Measurements from ENCODE around the gene SKAP2. TPM values are rescaled to one million over a fixed set of nuclear protein-coding genes. Genes with fewer than 3 reads are reported as not detected.

The SKAP2 gene
- total and polyA plus RNA-seq, 2 of the 4 experiments (the other 2 are of a cell fraction), result 5.7 to 7.4 TPM

- intact Hi-C loops (cut with micrococcal nuclease), result no loop called here
Observed at GRCh38 chr7:26652401-26653100, 211.8 kb downstream of the SKAP2 start.

More at GRCh38 chr7:26652401-26653100, 211.8 kb downstream of the SKAP2 start:
- no peaks in the 10 kb centered on the region for H3K79me1 ChIP-seq (ENCODE audit: low read depth in 1 of 2, low read length in 2 of 2)
- H3K4me3 ChIP-seq (ENCODE audit: insufficient read depth, low read depth, low read length), result no peak overlapping the region
- no peaks in the 10 kb centered on the region for H3K9me3 ChIP-seq (ENCODE audit: control insufficient read depth, insufficient read depth, low read length)
- H4K8ac ChIP-seq (ENCODE audit: low read depth in 2 of 2, low read length in 2 of 2), result no peak overlapping the region
- no peak overlapping the region for H3K18ac ChIP-seq (ENCODE audit: low read depth, low read length)
- dilution Hi-C loops (cut with HindIII; ENCODE audit: low sequenced_read_pairs, unreplicated experiment), result no loop called here
- no peak overlapping the region for H3K56ac ChIP-seq (ENCODE audit: extremely low read depth, insufficient read depth, low read length)
- H3K27ac ChIP-seq (ENCODE audit: insufficient read depth, low read length), result no peak overlapping the region
- no peak overlapping the region for H3K9ac ChIP-seq (ENCODE audit: low read depth, low read length)
- H3K4me2 ChIP-seq (ENCODE audit: low read depth, low read length), result no peak overlapping the region
- no peak overlapping the region for H2BK120ac ChIP-seq (ENCODE audit: low read depth, low read length)
- H3K23ac ChIP-seq (ENCODE audit: low read depth, low read length), result no peak overlapping the region
- TF ChIP-seq MAFK (IDR thresholded peaks at IDR 0.05; ENCODE audit: low read depth, low read length), result no peak
- no peak for TF ChIP-seq RCOR1 (IDR thresholded peaks at IDR 0.05; ENCODE audit: insufficient replicate concordance, low read length)
- no peak for TF ChIP-seq RFX5 (IDR thresholded peaks at IDR 0.05; ENCODE audit: low read depth, low read length)
- no peak for TF ChIP-seq RAD21 (IDR thresholded peaks at IDR 0.05; ENCODE audit: low read length)
- TF ChIP-seq FOS (IDR thresholded peaks at IDR 0.05; ENCODE audit: low read depth, low read length), result no peak
- TF ChIP-seq MAZ (IDR thresholded peaks at IDR 0.05; ENCODE audit: borderline replicate concordance, low read depth, low read length), result no peak
- no peak for TF ChIP-seq USF2 (IDR thresholded peaks at IDR 0.05; ENCODE audit: low read depth, low read length)
- no peak for TF ChIP-seq BHLHE40 (IDR thresholded peaks at IDR 0.05; ENCODE audit: low read depth, low read length)
- TF ChIP-seq CTCF (conservative IDR thresholded peaks at IDR 0.05; ENCODE audit: low read depth, low read length), result no peak
- TF ChIP-seq SMC3 (IDR thresholded peaks at IDR 0.05; ENCODE audit: low read depth, low read length), result no peak
- no peak for TF ChIP-seq MXI1 (IDR thresholded peaks at IDR 0.05; ENCODE audit: borderline replicate concordance, low read depth, low read length)
- no peak for TF ChIP-seq NFE2L2 (IDR thresholded peaks at IDR 0.05; ENCODE audit: low read depth, low read length)
- no peak for TF ChIP-seq POLR2A (IDR thresholded peaks at IDR 0.05; ENCODE audit: low read depth, low read length)
- no peaks in the 10 kb centered on the region for H4K20me1 ChIP-seq (ENCODE audit: insufficient read depth, low read length)
- H3K14ac ChIP-seq (replicated peaks; ENCODE audit: low read depth, low read length), result no peak overlapping the region
- ChIA-PET CTCF (interaction anchor here (0.5 to 0.6 kb wide), 2 partner anchors 15 to 229 kb away, joined by 3 read pairs; no protein-coding TSS in a partner anchor), POLR2A (ENCODE audit: unreplicated experiment) (no interaction called here)
- no peak overlapping the region for H3K4ac ChIP-seq (ENCODE audit: low read depth, low read length)
- no peak overlapping the region for H2AK9ac ChIP-seq (replicated peaks; ENCODE audit: low read depth, low read length, poor library complexity)
- H2AK5ac ChIP-seq (ENCODE audit: low read depth, low read length), result no peak overlapping the region
- in situ Hi-C loops (cut with MboI; ENCODE audit: low sequenced_read_pairs), result loop anchor here (10.0 to 25.0 kb wide), 3 partner anchors 288 to 565 kb away; partner anchors contain the start of genes CBX3 and HNRNPA2B1
- no peak overlapping the region for H2BK5ac ChIP-seq (ENCODE audit: low read depth, low read length, poor library complexity, severe bottlenecking)
- 100% methylated on average over 4 of the region's 8 CpGs; no CpG with 5 or more reads in 1 of the 2 experiments for WGBS, 2 experiments (ENCODE audit: extremely low coverage in 2 of 2, insufficient read length in 1 of 2)
- no TSS peak for BruUV-seq (replicated peaks)
- H2AFZ ChIP-seq (replicated peaks; ENCODE audit: low read length, poor library complexity), result no peak overlapping the region
- H2BK15ac ChIP-seq (ENCODE audit: low read depth, low read length), result no peak overlapping the region
- no peak overlapping the region for H4K5ac ChIP-seq (ENCODE audit: low read depth, low read length)
- no peaks in the 10 kb centered on the region for H3K4me1 ChIP-seq (ENCODE audit: control insufficient read depth, insufficient read depth, low read length)
- H3K9me1 ChIP-seq (ENCODE audit: insufficient read depth, low read length), result peaks cover 2% of the 10 kb centered on the region; the same call in 1 of the 2 replicates
- no peak overlapping the region for H4K91ac ChIP-seq (ENCODE audit: insufficient read depth, low read depth, low read length)
- ATAC-seq (ENCODE audit: low read depth), result no peak
- peaks cover 2% of the 10 kb centered on the region for H3K27me3 ChIP-seq (ENCODE audit: control insufficient read depth, insufficient read depth, low read length)
- DNase-seq, result no peak
- no peaks in the 10 kb centered on the region for H3K36me3 ChIP-seq (ENCODE audit: control insufficient read depth, insufficient read depth, low read length)
- H2BK20ac ChIP-seq (ENCODE audit: low read depth, low read length), result no peak overlapping the region
